ENCODE measurements around the gene EVI5L.

DNA sequence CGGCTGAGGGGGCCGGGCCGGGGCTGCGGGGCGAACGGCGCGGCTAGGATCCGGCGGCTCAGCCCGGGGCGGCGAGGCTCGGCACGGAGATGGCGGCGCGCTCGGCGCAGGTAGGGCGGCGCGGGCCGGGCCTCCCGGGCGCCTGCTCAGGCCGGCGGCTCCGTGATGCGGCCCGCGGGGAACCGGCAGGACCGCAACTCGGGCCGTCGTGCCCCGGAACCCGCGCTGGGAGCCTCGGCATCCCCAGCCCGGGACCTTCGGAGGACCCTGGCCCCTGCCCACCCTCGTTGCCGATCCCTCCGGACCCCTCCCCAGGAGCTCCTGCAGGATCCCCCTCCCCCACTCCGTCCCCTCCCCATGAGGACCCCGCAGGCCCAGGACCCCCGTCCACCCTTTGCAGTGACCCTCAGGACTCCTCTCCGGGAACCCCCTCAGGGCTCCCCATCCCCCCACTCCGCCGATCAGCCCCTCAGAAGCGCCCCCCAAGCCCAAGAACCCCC is 304 bp downstream of the EVI5L start:
- no peak for TF ChIP-seq POLR2A (IDR thresholded peaks at IDR 0.05)
- no peak for TF ChIP-seq CTCF (IDR thresholded peaks at IDR 0.05 in 4 of 5, conservative IDR thresholded peaks at IDR 0.05 in 1 of 5)
